ENCODE data around the gene SPAG4. TPM values are rescaled to one million over a fixed set of nuclear protein-coding genes. Genes with fewer than 3 reads are reported as not detected.

The SPAG4 gene
- total RNA-seq, 1 experiment from 2014 or later, result 1.6 TPM

- no peaks in the 10 kb centered on the region for H3K27me3 Mint-ChIP-seq (ENCODE audit: insufficient read depth, unreplicated experiment)
- peaks cover 8% of the 10 kb centered on the region for H3K9me3 Mint-ChIP-seq (ENCODE audit: unreplicated experiment)
- H3K36me3 Mint-ChIP-seq (ENCODE audit: insufficient read depth, unreplicated experiment), result no peaks in the 10 kb centered on the region
- ChIA-PET POLR2A (no interaction called here), CTCF (interaction anchor here (0.5 to 0.6 kb wide), 2 partner anchors 274 to 417 kb away, joined by 3 read pairs; no protein-coding TSS in a partner anchor)
- intact Hi-C loops (cut with micrococcal nuclease), result no loop called here
- BruUV-seq (replicated peaks), result no TSS peak
- no peak overlapping the region for H3K27ac Mint-ChIP-seq (ENCODE audit: low read depth, unreplicated experiment)
- H3K4me3 Mint-ChIP-seq (ENCODE audit: unreplicated experiment), result no peak overlapping the region
- no peak for TF ChIP-seq CTCF (IDR thresholded peaks at IDR 0.05; ENCODE audit: unreplicated experiment)
- no peak for DNase-seq (ENCODE audit: unreplicated experiment)
- H3K4me1 Mint-ChIP-seq (ENCODE audit: insufficient read depth, unreplicated experiment), result no peaks in the 10 kb centered on the region
These were observed 42.8 kb upstream of the SPAG4 start for GRCh38 chr20:35572838-35573237.

DNA sequence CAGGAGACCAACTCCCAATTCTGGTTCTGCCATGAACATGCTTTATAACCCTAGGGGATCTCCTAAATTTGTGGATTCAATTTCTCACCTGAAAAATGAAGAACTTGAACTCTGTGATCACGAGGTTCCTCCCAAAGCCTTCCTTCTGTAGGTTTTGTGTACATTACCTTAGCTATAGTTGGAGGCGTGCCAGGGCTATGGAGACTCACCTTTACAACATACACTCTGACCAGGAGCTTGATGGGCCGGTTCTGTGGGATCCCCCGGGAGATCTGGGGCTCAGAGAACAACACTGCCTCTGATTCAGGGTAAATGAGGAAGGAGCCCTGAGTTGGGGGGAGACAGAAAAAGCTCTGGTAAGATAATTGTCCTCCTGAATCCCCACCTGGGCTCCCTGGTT lies 39.7 kb upstream of the SPAG4 start:
- intact Hi-C loops (cut with micrococcal nuclease), result no loop called here
- Mint-ChIP-seq H3K4me1 (ENCODE audit: insufficient read depth, unreplicated experiment) (no peaks in the 10 kb centered on the region), H3K36me3 (ENCODE audit: insufficient read depth, unreplicated experiment) (no peaks in the 10 kb centered on the region), H3K27ac (ENCODE audit: low read depth, unreplicated experiment) (no peak overlapping the region), H3K9me3 (ENCODE audit: unreplicated experiment) (peaks cover 8% of the 10 kb centered on the region), H3K27me3 (ENCODE audit: insufficient read depth, unreplicated experiment) (no peaks in the 10 kb centered on the region), H3K4me3 (ENCODE audit: unreplicated experiment) (no peak overlapping the region)
- peak; percentile 25 for DNase-seq (ENCODE audit: unreplicated experiment)
- POLR2A ChIA-PET, result no interaction called here
- TF ChIP-seq CTCF (IDR thresholded peaks at IDR 0.05; ENCODE audit: unreplicated experiment), result no peak
- no TSS peak for BruUV-seq (replicated peaks)
- CTCF ChIA-PET, result interaction anchor here (0.7 kb wide), 1 partner anchor 804 kb away, joined by 3 read pairs; no protein-coding TSS in a partner anchor

DNA sequence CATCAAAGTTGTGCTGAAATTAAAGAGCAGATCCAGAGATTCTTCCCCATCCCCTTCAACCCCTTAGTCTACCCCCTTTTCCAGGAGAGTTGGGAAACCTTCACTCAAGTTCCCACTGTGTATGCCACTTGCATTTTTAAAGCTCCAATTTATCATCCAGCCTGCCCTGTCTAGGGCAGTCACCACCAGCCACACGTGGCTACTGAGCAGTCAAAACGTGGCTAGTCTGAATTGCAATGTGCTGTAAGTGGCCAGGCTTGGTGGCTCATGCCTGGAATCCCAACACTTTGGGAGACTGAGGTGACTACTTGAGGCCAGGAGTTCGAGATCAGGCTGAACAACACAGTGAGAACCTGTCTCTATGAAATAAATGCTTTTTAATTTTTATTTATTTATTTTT lies 38.8 kb upstream of the SPAG4 start:
- Mint-ChIP-seq H3K27me3 (ENCODE audit: insufficient read depth, unreplicated experiment) (no peaks in the 10 kb centered on the region), H3K27ac (ENCODE audit: low read depth, unreplicated experiment) (no peak overlapping the region), H3K9me3 (ENCODE audit: unreplicated experiment) (peaks cover 8% of the 10 kb centered on the region), H3K4me1 (ENCODE audit: insufficient read depth, unreplicated experiment) (no peaks in the 10 kb centered on the region), H3K36me3 (ENCODE audit: insufficient read depth, unreplicated experiment) (no peaks in the 10 kb centered on the region), H3K4me3 (ENCODE audit: unreplicated experiment) (no peak overlapping the region)
- intact Hi-C loops (cut with micrococcal nuclease), result no loop called here
- POLR2A ChIA-PET, result interaction anchor here (0.6 to 0.7 kb wide), 2 partner anchors 8 to 270 kb away, joined by 3 read pairs; no protein-coding TSS in a partner anchor
- CTCF ChIA-PET, result interaction anchor here (0.7 kb wide), 1 partner anchor 482 kb away, joined by 3 read pairs; no protein-coding TSS in a partner anchor
- TF ChIP-seq CTCF (IDR thresholded peaks at IDR 0.05; ENCODE audit: unreplicated experiment), result no peak
- BruUV-seq (replicated peaks), result no TSS peak
- DNase-seq (ENCODE audit: unreplicated experiment), result no peak

- BruUV-seq (replicated peaks), result no TSS peak
- CTCF ChIA-PET, result interaction anchor here (0.6 kb wide), 1 partner anchor 462 kb away, joined by 4 read pairs; no protein-coding TSS in a partner anchor
- no peaks in the 10 kb centered on the region for H3K9me3 Mint-ChIP-seq (ENCODE audit: unreplicated experiment)
These were observed 37.2 kb upstream of the SPAG4 start for GRCh38 chr20:35578469-35578868.

More at GRCh38 chr20:35578469-35578868, 37.2 kb upstream of the SPAG4 start:
- Mint-ChIP-seq H3K27ac (ENCODE audit: low read depth, unreplicated experiment) (no peak overlapping the region), H3K36me3 (ENCODE audit: insufficient read depth, unreplicated experiment) (no peaks in the 10 kb centered on the region), H3K4me1 (ENCODE audit: insufficient read depth, unreplicated experiment) (no peaks in the 10 kb centered on the region), H3K27me3 (ENCODE audit: insufficient read depth, unreplicated experiment) (no peaks in the 10 kb centered on the region), H3K4me3 (ENCODE audit: unreplicated experiment) (no peak overlapping the region)
- intact Hi-C loops (cut with micrococcal nuclease), result no loop called here
- POLR2A ChIA-PET, result interaction anchor here (0.6 to 1.9 kb wide), 2 partner anchors 28 to 85 kb away, joined by 3 to 4 read pairs; no protein-coding TSS in a partner anchor
- no peak for DNase-seq (ENCODE audit: unreplicated experiment)
- TF ChIP-seq CTCF (IDR thresholded peaks at IDR 0.05; ENCODE audit: unreplicated experiment), result no peak

Measured in MCF 10A (cell line).